Gastrocnemius medialis (tissue), 4 donors: ENCODE measurements around the gene FRMD3. TPM values are rescaled to one million over a fixed set of nuclear protein-coding genes. Genes with fewer than 3 reads are reported as not detected.

Experiments
- ATAC-seq, 2 donors: fragments of 150-250 bp; one replicate each; pipeline ENCODE4 v1.9.1; 2016
- DNase-seq, 2 donors: peaks; one replicate each; pipeline ENCODE4 v3.0.0-alpha.2; 2019
- H3K27ac ChIP-seq, 4 donors: fragments of 200-600 bp; sonication (generic); 1 replicate in 1 of 4; 2 replicates in 3 of 4; pipeline ENCODE4 v1.5.1; 2016 to 2018; ENCODE audit warnings: mild to moderate bottlenecking in 2 of 4, moderate library complexity in 1 of 4
- H3K27me3 ChIP-seq, 3 donors: fragments of 200-600 bp; sonication (generic) in 2 of 3; 1 replicate in 1 of 3; 2 replicates in 2 of 3; pipeline versions ENCODE4 v1.5.1 to v1.6.0; 2016 to 2019; ENCODE audit warnings: mild to moderate bottlenecking in 1 of 3, moderate library complexity in 1 of 3
- H3K36me3 ChIP-seq, 2 donors: fragments of 200-600 bp; sonication (generic) in 1 of 2; one replicate each; pipeline ENCODE4 v1.5.1; 2017 to 2018
- H3K4me1 ChIP-seq, 2 donors: fragments of 200-600 bp; sonication (generic) in 1 of 2; one replicate each; pipeline ENCODE4 v1.5.1; 2016 to 2017; ENCODE audit warnings: mild to moderate bottlenecking in 2 of 2
- H3K4me3 ChIP-seq, 4 donors: fragments of 200-600 bp; sonication (generic) in 3 of 4; 1 replicate in 1 of 4; 2 replicates in 3 of 4; pipeline ENCODE4 v1.5.1; 2016 to 2019; ENCODE audit warnings: mild to moderate bottlenecking in 2 of 4
- H3K9me3 ChIP-seq, 3 donors: fragments of 200-600 bp; sonication (generic) in 2 of 3; 1 replicate in 1 of 3; 2 replicates in 2 of 3; pipeline ENCODE4 v1.5.1; 2016 to 2019
- CTCF ChIP-seq, 5 experiments: fragments of 450-650 bp in 3 of 5; fragments of 200-600 bp in 2 of 5; sonication (generic) in 2 of 5; IDR thresholded peaks in 4 of 5; conservative IDR thresholded peaks in 1 of 5; 1 replicate in 4 of 5; 2 replicates in 1 of 5; pipeline ENCODE4 v1.5.1; 2016 to 2019; ENCODE audit warnings: antibody characterized with exemption in 5 of 5, mild to moderate bottlenecking in 3 of 5, moderate library complexity in 3 of 5
- POLR2A ChIP-seq, 2 donors: fragments of 450-650 bp; IDR thresholded peaks; one replicate each; pipeline ENCODE4 v1.6.1; 2017; ENCODE audit warnings: antibody characterized with exemption in 2 of 2, mild to moderate bottlenecking in 2 of 2, moderate library complexity in 2 of 2
- in situ Hi-C, 4 donors: fragments of 200-750 bp; cut with MboI; loops; one replicate each; pipeline versions ENCODE4 v1.15.0 to v1.8.0; 2017; ENCODE audit warnings: low sequenced_read_pairs in 4 of 4
- intact Hi-C: fragments of 100-400 bp; cut with DNase I; formaldehyde crosslinking; loops from one replicate; pipeline ENCODE4 v1.15.1; 2023; ENCODE audit warnings: low total_unique reads
- total RNA-seq, 4 donors: library from RNA; depleted of rRNA; stranded (reverse); fragments of >200 nt; gene quantifications; one replicate each; pipeline versions ENCODE4 v1.1.0 to v1.2.3, GENCODE V29; 2016

Gene FRMD3
- total RNA-seq, 4 donors from 2014 or later = 62.3 to 120 (median 94.6) TPM

DNA sequence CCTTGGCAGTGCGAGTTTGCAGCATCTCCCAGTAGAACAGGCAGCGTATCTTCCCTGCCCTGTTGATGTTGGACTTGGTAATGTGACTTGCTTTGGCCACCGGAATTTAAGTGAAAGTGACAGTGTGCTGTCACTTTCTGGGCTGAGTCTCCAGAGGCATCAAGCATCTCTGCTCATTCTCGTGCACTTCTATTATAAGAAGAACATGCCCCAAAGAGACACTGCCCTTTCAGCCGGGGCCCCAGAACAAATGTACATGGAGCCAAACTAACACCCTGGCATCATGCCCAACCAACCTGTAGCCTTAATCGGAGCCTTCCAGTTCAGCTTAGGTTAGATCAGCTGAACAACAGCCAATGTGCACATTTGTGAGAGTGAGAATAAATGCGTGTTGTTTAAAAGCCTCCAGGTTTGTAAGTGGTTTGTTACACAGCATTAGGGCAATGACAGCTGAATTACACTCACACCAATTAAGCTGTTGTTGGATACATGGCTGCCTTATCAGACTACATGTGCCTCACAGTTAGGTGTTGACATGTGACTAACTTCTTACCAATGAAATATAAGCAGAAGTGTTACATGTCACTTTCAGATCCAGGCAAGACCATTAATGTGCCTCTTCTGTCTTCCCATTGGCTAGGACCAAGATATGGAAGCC lies 22.1 kb upstream of the FRMD3 start:
- no peaks in the 10 kb centered on the region for H3K27me3 ChIP-seq
- H3K4me3 ChIP-seq = no peak overlapping the region
- ATAC-seq (no peak), DNase-seq (no peak)
- intact Hi-C loops = no loop called here
- no peaks in the 10 kb centered on the region for H3K4me1 ChIP-seq
- H3K27ac ChIP-seq = no peak overlapping the region
- in situ Hi-C loops = no loop called here
- no peaks in the 10 kb centered on the region for H3K9me3 ChIP-seq
- H3K36me3 ChIP-seq = no peaks in the 10 kb centered on the region
- no peak for TF ChIP-seq POLR2A (IDR thresholded peaks at IDR 0.05)
- TF ChIP-seq CTCF (IDR thresholded peaks at IDR 0.05 in 4 of 5, conservative IDR thresholded peaks at IDR 0.05 in 1 of 5) = no peak

DNA sequence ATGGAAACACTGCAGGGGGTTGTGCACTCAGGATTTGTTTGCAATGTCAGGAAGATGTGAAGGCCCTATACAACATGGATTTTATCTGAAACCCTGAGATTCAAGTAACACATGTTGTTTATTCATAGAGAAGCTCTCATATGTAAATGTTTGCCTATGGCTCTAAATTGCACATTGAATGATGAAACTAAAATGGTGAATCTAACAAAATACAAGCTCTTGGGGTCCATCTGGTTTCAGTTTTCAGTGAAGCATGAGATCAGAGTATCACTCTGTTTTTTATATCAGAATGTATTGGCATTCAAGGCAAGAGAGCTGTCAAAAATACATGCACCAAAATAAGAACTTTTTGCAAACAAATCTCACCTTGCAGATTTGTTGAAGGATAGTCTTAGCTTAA lies 19.6 kb upstream of the FRMD3 start:
- intact Hi-C loops = no loop called here
- in situ Hi-C loops = no loop called here
- ATAC-seq (no peak), DNase-seq (no peak)
- no peaks in the 10 kb centered on the region for H3K9me3 ChIP-seq
- peaks cover 0 to 4% of the 10 kb centered on the region in 2 donors for H3K4me1 ChIP-seq
- no peak overlapping the region for H3K4me3 ChIP-seq
- H3K27me3 ChIP-seq = no peaks in the 10 kb centered on the region
- TF ChIP-seq POLR2A (IDR thresholded peaks at IDR 0.05) (no peak), CTCF (IDR thresholded peaks at IDR 0.05 in 4 of 5, conservative IDR thresholded peaks at IDR 0.05 in 1 of 5) (no peak)
- H3K36me3 ChIP-seq = no peaks in the 10 kb centered on the region
- H3K27ac ChIP-seq = no peak overlapping the region

DNA sequence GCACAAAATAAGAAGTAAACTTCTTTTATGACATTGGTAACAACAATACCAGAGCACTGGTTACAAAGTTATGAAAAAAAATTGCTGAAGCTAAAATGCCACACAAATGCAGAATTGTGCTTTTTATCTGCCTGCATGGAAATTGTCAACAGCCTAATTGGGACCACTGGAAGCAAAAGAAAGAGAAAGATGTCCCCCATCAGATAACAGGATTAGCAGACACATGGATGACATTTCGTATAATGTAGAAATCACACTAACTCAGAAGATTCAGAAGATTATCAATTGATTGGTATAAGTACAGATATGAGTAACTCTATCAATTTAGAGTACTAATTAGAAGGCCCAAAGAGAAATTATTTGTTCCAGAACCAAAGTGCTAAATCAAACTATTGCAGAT lies 19.1 kb upstream of the FRMD3 start:
- TF ChIP-seq POLR2A (IDR thresholded peaks at IDR 0.05) (no peak), CTCF (IDR thresholded peaks at IDR 0.05 in 4 of 5, conservative IDR thresholded peaks at IDR 0.05 in 1 of 5) (no peak)
- DNase-seq (no peak), ATAC-seq (no peak)
- H3K4me3 ChIP-seq = no peak overlapping the region
- intact Hi-C loops (no loop called here), in situ Hi-C loops (no loop called here)
- H3K36me3 ChIP-seq = no peaks in the 10 kb centered on the region
- no peaks in the 10 kb centered on the region for H3K27me3 ChIP-seq
- H3K27ac ChIP-seq = no peak overlapping the region
- peaks cover 0 to 4% of the 10 kb centered on the region in 2 donors for H3K4me1 ChIP-seq
- no peaks in the 10 kb centered on the region for H3K9me3 ChIP-seq

DNA sequence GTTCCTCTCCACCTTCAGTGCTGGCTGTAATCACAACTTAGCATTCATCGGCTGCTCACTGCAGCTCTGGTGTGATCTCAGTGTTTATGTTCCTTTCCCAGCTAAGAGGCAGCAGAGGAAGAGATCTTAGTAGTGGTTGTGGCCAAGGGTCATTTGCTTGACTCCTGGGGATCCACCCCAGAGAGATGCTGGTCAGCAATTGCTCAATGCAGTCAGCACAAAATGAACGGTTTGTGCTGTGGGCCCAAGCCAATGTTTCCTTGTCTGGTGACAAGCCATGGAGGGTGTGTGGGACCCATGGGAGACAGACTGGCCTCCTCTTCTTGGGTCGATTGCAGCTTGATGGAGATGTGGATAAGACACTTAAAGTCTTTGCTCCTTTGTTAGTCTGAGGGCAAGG lies 16.1 kb upstream of the FRMD3 start:
- Histone ChIP-seq H3K4me1 (peaks cover 0 to 4% of the 10 kb centered on the region in 2 donors), H3K27me3 (no peaks in the 10 kb centered on the region), H3K9me3 (no peaks in the 10 kb centered on the region), H3K4me3 (no peak overlapping the region), H3K27ac (peak overlapping the region in 2 of 4 donors; percentile 17 to 21), H3K36me3 (no peaks in the 10 kb centered on the region)
- intact Hi-C loops = no loop called here
- ATAC-seq = peak; percentile 83 to 84
- peak; percentile 40 to 79 for DNase-seq
- in situ Hi-C loops = no loop called here
- TF ChIP-seq CTCF (IDR thresholded peaks at IDR 0.05 in 4 of 5, conservative IDR thresholded peaks at IDR 0.05 in 1 of 5) = no peak
- no peak for TF ChIP-seq POLR2A (IDR thresholded peaks at IDR 0.05)
